ENCODE results near the gene CATSPER1. TPM values are rescaled to one million over a fixed set of nuclear protein-coding genes. Genes with fewer than 3 reads are reported as not detected.

The CATSPER1 gene
- total and polyA plus RNA-seq, 2 of the 13 experiments (the other 11 are each of a cell fraction or from before 2014, with no cell fraction given): 0.17 TPM; not detected in 1

DNA sequence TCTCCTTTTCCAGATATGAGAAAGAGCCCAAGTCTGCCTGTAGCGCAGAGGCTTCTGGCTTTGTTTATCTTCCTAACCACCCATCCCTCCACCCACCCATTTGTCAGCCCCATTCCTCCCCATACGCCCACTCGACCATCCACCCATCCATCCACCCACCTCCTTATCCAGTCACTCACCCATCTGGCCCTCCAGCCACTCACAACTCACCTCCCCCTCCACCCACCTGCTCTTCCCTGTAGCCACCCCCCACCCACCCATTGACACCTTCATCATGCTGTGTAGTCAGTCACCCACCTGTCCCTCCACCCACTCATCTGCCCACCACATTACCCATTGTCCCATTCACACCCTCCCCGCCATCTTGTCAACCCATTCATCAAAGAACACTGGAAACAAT is 9.0 kb downstream of the CATSPER1 start (continued):
- TF ChIP-seq SNAPC2 (CRISPR knock-in tag; IDR thresholded peaks at IDR 0.05): no peak
- TF ChIP-seq, protein P1, sequence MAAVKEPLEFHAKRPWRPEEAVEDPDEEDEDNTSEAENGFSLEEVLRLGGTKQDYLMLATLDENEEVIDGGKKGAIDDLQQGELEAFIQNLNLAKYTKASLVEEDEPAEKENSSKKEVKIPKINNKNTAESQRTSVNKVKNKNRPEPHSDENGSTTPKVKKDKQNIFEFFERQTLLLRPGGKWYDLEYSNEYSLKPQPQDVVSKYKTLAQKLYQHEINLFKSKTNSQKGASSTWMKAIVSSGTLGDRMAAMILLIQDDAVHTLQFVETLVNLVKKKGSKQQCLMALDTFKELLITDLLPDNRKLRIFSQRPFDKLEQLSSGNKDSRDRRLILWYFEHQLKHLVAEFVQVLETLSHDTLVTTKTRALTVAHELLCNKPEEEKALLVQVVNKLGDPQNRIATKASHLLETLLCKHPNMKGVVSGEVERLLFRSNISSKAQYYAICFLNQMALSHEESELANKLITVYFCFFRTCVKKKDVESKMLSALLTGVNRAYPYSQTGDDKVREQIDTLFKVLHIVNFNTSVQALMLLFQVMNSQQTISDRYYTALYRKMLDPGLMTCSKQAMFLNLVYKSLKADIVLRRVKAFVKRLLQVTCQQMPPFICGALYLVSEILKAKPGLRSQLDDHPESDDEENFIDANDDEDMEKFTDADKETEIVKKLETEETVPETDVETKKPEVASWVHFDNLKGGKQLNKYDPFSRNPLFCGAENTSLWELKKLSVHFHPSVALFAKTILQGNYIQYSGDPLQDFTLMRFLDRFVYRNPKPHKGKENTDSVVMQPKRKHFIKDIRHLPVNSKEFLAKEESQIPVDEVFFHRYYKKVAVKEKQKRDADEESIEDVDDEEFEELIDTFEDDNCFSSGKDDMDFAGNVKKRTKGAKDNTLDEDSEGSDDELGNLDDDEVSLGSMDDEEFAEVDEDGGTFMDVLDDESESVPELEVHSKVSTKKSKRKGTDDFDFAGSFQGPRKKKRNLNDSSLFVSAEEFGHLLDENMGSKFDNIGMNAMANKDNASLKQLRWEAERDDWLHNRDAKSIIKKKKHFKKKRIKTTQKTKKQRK (IDR thresholded peaks at IDR 0.05; ENCODE audit: low read length): no peak

DNA sequence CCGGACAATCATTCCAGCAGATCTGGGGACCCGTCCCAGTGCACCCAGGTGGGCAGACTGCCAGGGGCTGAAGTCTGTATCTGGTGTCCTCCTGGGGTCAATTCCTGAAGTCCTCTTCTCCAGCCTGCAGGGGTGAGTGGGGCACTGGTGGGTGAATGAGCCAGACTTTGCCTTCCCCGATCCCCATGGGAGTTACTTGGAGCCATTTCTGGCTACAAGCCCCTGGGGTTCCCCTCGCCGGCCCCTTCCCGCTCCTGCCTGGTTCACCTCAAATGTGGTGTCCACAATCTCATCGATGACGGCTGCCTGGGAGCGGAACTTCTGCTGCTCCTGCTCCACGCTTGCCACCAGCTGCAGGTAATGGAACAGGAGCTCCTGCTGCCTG is 9.5 kb downstream of the CATSPER1 start:
- no peaks in the 10 kb centered on the region for H3K36me3 ChIP-seq (replicated peaks in 1 of 2; ENCODE audit: control insufficient read depth in 1 of 2, insufficient read depth in 2 of 2, low read length in 2 of 2)
- ATAC-seq (no peak), FAIRE-seq (no peak), DNase-seq (ENCODE audit: low spot score) (no peak)
- in situ Hi-C loops (cut with HindIII; ENCODE audit: extremely low pct_ligation_motif_present, low pct_unique_long_range_greater_than_20kb) (no loop called here), intact Hi-C loops (cut with micrococcal nuclease; ENCODE audit: unreplicated experiment) (no loop called here)
- POLR2A ChIA-PET: no interaction called here
- H3K27ac ChIP-seq (ENCODE audit: extremely low read length, insufficient read depth, low read length): no peak overlapping the region
- H3K27me3 ChIP-seq (ENCODE audit: control insufficient read depth in 1 of 2, insufficient read depth in 2 of 2, low read length in 2 of 2): peaks cover 9 to 40% of the 10 kb centered on the region in 2 experiments; a peak in 4 of 5 replicates
- H3K4me3 ChIP-seq (replicated peaks in 1 of 3; ENCODE audit: insufficient read depth in 1 of 3, low read depth in 2 of 3, low read length in 3 of 3): no peak overlapping the region
- H3K9me3 ChIP-seq (ENCODE audit: low read length): no peaks in the 10 kb centered on the region
- BruUV-seq (replicated peaks): no TSS peak
- H3K9ac ChIP-seq (ENCODE audit: insufficient read depth, low read depth, low read length): no peak overlapping the region
- H3K4me1 ChIP-seq (ENCODE audit: insufficient read depth, low read length): peaks cover 7% of the 10 kb centered on the region; the same call in 1 of the 2 replicates
- no peaks in the 10 kb centered on the region for H4K20me1 ChIP-seq (ENCODE audit: insufficient read depth, low read length)
- H2AFZ ChIP-seq (ENCODE audit: low read length): no peak overlapping the region
- no peak overlapping the region for H3K4me2 ChIP-seq (ENCODE audit: low read depth, low read length)
- WGBS (ENCODE audit: low lambda C conversion rate): 40% methylated on average over 2 of the region's 10 CpGs
- no peaks in the 10 kb centered on the region for H3K79me2 ChIP-seq (ENCODE audit: insufficient read depth, low read length)
- CTCF ChIA-PET (ENCODE audit: low intra/inter-chr PET ratio, low total read pairs): no interaction called here
- TF ChIP-seq MXI1 (IDR thresholded peaks at IDR 0.05; ENCODE audit: borderline replicate concordance, low read depth, low read length) (no peak), TBP (CRISPR knock-in tag; IDR thresholded peaks at IDR 0.05) (no peak)
- TF ChIP-seq, protein P2, sequence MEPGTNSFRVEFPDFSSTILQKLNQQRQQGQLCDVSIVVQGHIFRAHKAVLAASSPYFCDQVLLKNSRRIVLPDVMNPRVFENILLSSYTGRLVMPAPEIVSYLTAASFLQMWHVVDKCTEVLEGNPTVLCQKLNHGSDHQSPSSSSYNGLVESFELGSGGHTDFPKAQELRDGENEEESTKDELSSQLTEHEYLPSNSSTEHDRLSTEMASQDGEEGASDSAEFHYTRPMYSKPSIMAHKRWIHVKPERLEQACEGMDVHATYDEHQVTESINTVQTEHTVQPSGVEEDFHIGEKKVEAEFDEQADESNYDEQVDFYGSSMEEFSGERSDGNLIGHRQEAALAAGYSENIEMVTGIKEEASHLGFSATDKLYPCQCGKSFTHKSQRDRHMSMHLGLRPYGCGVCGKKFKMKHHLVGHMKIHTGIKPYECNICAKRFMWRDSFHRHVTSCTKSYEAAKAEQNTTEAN (CRISPR knock-in tag; conservative IDR thresholded peaks at IDR 0.05): no peak
- TF ChIP-seq, protein P3, sequence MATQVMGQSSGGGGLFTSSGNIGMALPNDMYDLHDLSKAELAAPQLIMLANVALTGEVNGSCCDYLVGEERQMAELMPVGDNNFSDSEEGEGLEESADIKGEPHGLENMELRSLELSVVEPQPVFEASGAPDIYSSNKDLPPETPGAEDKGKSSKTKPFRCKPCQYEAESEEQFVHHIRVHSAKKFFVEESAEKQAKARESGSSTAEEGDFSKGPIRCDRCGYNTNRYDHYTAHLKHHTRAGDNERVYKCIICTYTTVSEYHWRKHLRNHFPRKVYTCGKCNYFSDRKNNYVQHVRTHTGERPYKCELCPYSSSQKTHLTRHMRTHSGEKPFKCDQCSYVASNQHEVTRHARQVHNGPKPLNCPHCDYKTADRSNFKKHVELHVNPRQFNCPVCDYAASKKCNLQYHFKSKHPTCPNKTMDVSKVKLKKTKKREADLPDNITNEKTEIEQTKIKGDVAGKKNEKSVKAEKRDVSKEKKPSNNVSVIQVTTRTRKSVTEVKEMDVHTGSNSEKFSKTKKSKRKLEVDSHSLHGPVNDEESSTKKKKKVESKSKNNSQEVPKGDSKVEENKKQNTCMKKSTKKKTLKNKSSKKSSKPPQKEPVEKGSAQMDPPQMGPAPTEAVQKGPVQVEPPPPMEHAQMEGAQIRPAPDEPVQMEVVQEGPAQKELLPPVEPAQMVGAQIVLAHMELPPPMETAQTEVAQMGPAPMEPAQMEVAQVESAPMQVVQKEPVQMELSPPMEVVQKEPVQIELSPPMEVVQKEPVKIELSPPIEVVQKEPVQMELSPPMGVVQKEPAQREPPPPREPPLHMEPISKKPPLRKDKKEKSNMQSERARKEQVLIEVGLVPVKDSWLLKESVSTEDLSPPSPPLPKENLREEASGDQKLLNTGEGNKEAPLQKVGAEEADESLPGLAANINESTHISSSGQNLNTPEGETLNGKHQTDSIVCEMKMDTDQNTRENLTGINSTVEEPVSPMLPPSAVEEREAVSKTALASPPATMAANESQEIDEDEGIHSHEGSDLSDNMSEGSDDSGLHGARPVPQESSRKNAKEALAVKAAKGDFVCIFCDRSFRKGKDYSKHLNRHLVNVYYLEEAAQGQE (IDR thresholded peaks at IDR 0.05; ENCODE audit: borderline replicate concordance in 1 of 2, low read depth in 1 of 2, low read length in 2 of 2): no peak
- TF ChIP-seq, protein P4, sequence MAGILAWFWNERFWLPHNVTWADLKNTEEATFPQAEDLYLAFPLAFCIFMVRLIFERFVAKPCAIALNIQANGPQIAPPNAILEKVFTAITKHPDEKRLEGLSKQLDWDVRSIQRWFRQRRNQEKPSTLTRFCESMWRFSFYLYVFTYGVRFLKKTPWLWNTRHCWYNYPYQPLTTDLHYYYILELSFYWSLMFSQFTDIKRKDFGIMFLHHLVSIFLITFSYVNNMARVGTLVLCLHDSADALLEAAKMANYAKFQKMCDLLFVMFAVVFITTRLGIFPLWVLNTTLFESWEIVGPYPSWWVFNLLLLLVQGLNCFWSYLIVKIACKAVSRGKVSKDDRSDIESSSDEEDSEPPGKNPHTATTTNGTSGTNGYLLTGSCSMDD (CRISPR knock-in tag; IDR thresholded peaks at IDR 0.05): no peak
- TF ChIP-seq, protein P5, sequence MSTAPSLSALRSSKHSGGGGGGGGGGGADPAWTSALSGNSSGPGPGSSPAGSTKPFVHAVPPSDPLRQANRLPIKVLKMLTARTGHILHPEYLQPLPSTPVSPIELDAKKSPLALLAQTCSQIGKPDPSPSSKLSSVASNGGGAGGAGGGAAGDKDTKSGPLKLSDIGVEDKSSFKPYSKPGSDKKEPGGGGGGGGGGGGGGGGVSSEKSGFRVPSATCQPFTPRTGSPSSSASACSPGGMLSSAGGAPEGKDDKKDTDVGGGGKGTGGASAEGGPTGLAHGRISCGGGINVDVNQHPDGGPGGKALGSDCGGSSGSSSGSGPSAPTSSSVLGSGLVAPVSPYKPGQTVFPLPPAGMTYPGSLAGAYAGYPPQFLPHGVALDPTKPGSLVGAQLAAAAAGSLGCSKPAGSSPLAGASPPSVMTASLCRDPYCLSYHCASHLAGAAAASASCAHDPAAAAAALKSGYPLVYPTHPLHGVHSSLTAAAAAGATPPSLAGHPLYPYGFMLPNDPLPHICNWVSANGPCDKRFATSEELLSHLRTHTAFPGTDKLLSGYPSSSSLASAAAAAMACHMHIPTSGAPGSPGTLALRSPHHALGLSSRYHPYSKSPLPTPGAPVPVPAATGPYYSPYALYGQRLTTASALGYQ (CRISPR knock-in tag; IDR thresholded peaks at IDR 0.05): no peak
- TF ChIP-seq, protein P6, sequence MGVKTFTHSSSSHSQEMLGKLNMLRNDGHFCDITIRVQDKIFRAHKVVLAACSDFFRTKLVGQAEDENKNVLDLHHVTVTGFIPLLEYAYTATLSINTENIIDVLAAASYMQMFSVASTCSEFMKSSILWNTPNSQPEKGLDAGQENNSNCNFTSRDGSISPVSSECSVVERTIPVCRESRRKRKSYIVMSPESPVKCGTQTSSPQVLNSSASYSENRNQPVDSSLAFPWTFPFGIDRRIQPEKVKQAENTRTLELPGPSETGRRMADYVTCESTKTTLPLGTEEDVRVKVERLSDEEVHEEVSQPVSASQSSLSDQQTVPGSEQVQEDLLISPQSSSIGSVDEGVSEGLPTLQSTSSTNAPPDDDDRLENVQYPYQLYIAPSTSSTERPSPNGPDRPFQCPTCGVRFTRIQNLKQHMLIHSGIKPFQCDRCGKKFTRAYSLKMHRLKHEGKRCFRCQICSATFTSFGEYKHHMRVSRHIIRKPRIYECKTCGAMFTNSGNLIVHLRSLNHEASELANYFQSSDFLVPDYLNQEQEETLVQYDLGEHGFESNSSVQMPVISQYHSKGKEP (CRISPR knock-in tag; IDR thresholded peaks at IDR 0.05): no peak
